Lung microvascular endothelial cell (primary cell): Measurements from ENCODE around the gene RFX4. TPM values are rescaled to one million over a fixed set of nuclear protein-coding genes. Genes with fewer than 3 reads are reported as not detected.
A peak's percentile ranks its signal among the peaks of the same experiment; 100 is the strongest.
"Not testable (repeated sequence)": the region's sequence is repeated elsewhere in the genome, so short reads cannot be mapped to it uniquely, and the experiment has no call there.

ENCODE experiments used
- DNase-seq, 2 donors: peaks; one replicate each; pipeline versions ENCODE4 v3.0.0 to v3.0.0-alpha.2; 2010; ENCODE audit warnings: low read depth in 2 of 2
- total RNA-seq: library from RNA; depleted of rRNA; stranded (reverse); fragments of >200 nt; gene quantifications from 2 replicates; pipeline ENCODE4 v1.2.1, GENCODE V29; 2014

The RFX4 gene
- total RNA-seq, 1 donor from 2014 or later, result not detected

DNA sequence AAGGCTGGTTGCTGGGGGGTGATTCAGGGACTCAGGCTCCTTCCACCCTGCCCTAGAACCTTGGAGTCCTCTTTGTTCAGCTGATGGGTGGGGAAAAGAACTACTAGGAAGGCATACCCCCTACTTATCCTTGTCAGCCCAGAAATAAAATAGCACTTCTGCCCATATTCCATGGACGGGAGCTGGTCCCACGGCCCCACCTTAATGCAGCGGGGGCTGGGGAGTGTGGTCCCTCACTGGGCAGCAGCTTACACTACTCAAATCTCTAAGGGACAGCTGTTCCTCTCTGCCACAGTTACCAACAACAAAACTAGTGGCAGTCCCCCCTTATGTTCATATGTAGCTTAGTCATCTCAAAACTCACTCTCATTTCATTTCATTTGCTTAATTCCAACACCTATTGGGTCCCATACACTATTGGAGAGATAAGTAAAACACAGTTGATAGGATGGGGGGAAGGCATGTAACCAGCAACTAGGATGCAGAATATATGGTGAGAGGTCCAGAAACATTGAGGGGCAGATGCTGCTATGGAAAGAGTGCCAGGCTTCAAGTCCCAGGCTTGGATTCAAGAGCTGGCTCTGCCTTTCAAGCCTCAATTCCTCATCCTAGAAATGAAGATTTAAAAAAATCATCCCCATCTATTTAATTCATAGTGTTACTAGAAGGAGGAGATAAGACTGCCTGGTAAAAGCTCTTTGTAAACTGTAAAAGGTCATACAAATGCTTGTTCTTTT, 107.9 kb downstream of the RFX4 start:
- DNase-seq, result no peak

DNA sequence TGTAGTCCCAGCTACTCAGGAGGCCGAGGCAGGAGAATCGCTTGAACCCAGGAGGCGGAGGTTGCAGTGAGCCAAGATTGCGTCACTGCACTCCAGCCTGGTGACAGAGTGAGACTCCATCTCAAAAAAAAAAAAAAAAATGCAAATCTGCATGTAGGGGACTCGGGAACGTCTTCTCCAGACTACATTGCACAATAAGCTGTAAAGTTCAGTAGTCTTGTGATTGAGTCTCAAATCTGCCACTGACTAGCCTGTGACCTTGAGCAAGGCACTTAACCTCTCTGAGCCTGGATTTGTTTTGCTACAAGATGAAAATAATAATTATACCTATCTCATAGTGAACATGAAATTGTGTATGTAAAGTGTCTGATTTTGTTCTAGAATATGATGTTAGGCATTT, 109.2 kb downstream of the RFX4 start:
- not testable (repeated sequence) for DNase-seq

DNA sequence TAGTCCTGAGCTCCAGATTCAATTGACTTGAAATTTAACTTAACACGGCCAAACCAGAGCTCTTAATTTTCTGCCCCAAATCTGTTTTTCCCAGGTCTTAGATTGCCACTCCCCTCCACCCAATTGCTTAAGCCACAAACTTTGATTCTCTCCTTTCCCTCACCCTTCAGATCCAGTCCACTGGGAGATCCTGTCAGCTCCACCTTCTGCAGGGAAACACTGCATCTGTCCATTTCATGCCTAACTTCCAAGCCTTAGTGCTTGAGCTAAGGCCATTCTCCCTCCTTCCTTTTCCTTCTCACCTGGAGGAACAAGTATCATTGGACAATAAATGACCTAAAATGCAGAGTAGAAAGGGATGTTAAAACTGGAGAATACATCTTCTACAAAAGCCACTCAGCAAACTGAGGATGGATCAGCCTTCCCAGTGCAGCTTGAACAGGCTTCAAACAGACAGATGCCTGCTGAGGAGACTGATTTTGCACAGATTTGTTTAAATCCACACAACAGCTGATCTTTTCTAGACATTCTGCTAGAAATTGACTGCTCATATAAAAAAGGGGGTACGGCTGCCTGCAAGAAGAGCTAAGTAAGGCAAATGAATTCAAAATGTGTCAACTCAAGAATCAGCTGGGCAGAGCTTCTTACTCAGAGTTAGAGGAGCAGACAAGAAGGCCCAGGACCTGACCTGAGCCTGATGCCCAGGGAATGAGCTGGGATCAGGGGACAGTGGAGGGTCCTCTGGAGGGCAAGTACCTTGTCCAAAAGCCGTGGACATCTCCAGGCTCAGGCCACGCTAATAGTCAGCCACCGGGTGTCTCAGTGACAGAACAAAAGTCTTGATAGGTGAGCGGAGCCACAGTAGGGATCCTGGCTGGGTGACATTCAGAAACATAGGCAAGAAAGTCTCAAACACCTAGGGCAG, 110.4 kb downstream of the RFX4 start:
- no peak for DNase-seq

DNA sequence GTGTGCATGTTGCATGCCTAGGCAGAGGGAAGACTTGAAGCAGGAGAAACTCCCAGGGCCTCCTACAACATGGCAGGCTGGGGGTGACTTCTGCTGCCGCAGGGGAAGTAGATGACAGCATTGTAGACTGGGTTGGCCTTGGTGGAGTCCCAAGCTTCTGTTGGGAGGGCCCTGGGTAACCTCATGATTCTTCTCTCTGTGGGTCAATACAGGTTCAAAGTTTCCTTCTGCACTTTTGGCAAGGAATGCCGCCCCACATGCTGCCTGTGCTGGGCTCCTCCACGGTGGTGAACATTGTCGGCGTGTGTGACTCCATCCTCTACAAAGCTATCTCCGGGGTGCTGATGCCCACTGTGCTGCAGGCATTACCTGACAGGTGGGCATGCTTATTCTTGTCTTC, 113.3 kb downstream of the RFX4 start:
- DNase-seq, result no peak

DNA sequence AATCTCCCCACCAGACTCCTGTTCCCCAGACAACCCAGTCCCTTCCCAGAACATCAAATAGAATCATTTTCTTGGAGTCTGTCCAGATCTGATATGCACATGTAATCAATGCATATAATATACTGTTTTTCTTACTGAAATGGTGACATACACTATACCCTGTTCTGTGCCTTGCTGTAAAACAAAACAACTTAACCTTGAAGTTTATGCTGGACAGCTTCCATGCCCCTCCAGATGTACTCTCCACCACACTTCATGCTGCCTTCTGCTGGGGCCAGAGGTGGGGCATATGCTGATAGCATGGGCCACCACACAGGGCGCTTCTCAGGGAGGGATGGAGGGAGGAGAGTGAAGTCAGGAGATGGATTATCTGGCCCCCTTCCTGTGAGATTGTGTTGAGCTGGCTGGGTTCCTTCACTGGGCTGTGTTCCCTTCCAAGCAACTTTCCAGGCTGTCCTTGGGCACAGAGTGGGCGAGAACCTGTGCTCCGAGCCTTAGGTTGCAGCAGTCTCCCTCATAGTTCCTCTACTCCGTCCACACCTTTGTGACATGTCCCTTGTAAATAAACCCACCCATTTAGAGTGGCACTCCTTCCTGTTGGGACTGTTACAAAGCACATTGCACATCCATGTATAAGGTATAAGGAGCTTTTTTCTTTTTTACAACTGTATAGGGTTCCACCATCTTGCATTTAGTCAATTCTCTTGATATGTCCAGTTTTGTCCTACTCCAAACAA, 114.0 kb downstream of the RFX4 start:
- DNase-seq, result no peak

DNA sequence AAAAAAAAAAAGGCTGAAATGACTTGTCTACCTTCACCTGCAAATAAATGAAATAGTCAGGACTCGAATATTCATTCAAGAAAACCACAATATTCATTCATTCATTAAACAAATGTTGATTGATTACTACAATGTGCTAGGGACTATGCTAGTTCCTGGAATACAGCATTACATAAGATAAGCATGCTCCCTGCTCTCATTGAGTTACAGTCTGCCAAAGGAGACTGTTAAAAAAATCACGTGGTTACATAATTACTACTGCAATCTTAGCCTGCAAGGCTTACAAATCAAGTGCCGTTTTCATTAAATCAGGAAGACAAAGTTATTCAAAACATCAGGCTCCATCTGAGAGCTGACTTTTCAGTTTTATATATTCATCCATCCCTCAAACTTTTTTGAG, 121.3 kb downstream of the RFX4 start:
- no peak for DNase-seq

DNA sequence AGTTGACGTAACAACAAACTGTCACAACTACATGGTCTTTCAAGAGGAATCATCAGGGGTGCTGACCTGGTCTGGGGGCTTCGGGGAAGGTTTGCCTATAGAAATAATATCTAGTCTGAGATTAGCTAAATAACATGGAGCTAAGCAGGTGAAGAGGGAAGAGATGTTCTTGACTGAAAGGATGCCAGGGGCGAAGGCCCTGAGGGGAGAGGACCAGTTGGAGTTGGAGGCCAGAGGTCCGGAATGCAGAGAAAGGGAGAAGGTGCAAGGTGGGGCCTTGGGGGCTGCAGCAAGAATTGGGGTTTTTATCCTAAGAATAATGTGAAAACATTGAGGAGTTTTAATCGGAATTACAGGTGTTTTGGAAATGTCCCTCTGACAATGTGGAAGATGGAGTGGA, 123.2 kb downstream of the RFX4 start:
- no peak for DNase-seq

DNA sequence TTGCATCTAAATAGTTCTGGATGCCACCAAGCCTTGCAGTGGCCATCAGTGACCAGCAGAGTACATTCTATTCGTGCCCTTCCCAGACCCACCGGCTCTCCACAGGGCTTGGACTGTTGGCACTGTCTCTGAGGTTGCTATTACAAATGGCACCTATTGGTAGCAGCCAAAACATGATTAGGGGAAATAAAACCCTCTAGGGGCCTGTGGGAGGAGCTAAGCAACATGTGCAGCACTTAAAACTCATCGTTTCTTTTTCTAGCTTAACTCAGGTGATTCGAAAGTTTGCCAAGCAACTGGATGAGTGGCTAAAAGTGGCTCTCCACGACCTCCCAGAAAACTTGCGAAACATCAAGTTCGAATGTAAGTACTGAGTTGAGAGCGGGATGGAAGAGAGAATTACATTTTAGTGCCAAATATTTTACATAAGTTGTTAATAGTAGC, 126.3 kb downstream of the RFX4 start:
- DNase-seq, result no peak

DNA sequence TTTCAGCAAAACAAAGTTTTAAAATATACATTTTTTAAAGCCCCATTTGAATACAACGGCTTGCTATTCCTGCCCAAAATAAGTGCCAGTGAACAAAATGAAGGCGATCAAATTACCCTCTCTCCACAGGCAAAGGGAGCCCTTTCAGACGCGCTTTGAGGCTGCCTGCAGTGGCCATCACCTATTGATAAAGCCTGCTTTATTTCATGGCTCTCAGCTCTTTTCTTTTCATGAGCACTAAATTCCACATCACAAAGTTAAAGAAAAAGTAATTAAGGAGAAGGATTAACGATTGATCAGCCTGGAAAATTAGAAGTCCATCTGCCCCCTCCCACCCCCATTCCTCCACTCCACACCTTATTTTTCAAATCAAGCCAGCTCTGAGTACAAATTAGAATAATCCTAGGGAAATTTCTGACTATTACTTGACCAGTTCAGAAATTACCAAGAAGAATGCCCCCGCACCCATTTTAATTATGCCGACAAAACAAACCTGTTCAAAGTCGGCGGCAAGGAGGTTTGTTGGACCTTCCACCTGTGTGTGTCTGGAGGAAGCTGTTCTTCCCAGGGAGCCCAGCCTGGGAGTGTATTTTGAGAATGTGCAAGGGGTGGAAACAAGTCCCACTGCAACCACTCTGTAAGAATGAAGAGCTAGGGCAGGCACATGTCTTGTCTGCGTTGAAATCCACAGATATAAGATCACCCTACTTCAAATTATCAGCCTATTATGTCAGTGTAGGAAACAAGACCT, 127.5 kb downstream of the RFX4 start:
- DNase-seq, result no peak

DNA sequence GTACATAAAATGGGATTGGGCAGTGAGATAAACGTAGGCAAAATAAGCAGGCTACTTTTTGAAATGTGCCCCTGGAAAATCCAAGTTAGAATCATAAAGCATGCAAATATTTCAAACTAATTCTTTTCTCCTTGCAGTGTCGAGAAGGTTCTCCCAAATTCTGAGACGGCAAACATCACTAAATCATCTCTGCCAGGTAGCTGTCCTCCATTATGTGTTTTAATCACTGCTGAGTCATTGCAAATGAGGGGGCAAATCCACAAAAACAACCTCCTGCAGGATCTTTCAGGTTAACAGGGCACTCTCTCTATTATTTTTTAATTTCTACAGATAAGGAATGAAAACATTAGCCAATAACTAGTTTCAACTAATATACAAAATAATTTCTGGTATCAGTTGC, 128.5 kb downstream of the RFX4 start:
- DNase-seq, result no peak

DNA sequence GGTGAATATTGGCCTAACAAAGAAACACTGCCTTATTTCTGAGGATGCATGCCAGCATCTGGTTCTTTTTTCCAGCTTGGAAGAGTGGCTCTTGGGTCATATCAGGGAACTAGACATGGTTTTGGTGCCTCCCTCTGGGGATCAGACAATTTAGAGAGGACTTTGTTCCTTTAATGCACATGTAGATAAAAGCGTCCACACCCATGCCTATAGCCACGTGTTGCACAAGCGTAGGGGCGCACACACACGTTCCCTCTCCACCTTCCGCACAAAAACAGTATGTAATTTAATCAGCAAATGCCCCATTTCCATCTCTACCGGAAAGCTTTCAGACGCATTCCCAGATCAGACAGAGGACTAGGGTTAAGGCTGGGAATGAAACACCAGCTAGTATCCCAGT, 130.0 kb downstream of the RFX4 start:
- no peak for DNase-seq

DNA sequence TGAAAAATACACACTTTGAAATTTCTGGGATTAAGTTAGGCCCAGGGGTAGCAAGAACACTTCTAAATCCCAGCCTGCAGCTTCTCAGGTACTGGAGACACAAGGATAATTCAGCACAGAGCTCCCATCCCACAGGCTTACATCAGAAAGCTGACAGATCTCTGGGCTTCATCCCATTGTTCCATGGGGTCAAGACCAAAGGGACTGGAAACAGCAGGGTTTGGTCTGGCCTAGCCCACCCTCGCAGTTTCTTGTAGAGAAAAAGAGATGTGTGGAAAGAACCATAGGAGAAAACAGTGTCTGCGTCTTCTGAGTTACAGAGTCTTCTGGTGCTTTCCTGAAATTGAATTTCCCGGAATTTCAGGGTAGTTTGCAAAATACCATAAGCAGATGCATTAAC, 132.1 kb downstream of the RFX4 start:
- no peak for DNase-seq

DNA sequence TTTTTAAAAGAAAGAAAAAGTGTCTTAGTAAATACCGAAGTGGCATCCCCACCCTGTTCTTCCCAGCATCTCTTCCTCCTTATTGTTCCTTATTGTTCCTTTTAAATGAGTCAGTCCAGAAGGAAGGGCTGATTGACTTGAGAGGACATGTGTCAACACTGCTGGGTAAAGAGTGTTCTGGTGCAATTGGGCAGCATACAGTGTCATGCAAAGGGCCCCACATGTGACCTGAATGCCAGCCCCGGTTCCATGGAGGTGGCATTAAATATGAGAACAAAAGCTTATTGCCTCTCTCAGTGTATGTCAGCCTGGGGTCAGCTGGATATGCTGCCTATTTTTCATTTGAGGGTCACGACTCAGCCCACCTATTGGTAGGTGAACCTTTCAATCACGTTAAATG, 132.8 kb downstream of the RFX4 start:
- DNase-seq, result no peak

DNA sequence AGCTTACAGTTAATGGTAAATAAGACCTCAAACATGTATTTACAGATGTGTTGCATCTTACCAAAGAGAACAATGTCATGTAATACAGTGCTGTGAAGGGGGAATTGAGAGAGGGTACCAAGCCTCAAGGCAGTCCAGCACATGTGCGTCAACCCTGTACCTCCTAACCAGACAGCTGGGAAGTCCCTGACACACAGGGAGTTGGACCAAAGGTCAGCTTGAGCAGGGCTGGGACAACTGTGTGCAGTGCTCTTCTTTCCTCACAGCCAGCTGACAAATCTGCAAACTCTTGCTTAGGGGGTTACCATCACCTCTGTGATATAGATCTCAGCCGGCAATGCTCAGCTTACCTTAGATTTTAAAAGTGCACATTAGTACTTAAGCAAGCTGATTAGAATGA, 134.9 kb downstream of the RFX4 start:
- no peak for DNase-seq

DNA sequence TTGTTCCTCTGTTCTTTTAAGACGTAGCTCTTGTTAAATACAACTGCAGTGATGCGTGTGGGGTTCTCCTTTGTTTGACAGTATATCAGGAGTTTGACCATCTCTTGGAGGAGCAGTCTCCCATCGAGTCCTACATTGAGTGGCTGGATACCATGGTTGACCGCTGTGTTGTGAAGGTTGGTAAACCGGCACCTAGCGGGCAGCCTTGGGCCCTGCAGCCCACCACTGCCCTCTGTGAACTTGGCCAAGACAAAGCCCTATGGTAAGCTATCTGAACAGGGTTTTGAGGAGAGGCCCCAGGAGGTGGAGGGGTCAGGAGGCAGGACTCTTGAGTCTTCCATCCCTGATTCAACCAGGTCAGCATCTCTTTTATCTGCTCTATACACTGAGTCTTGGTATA, 137.1 kb downstream of the RFX4 start:
- DNase-seq, result no peak

DNA sequence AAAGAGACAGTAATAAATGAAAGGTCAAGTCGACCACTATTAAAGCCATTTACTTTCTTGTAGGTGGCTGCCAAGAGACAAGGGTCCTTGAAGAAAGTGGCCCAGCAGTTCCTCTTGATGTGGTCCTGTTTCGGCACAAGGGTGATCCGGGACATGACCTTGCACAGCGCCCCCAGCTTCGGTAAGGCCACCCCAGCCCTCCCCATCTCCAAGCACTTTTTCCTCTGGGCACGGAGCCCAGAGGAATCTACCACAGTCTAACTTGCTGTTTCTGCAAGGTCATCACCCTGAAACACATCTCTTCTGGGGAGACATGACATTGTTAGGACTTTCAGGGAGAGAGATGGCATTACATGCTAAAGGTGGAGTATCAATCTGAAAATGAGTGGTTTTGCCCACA, 137.9 kb downstream of the RFX4 start:
- no peak for DNase-seq

DNA sequence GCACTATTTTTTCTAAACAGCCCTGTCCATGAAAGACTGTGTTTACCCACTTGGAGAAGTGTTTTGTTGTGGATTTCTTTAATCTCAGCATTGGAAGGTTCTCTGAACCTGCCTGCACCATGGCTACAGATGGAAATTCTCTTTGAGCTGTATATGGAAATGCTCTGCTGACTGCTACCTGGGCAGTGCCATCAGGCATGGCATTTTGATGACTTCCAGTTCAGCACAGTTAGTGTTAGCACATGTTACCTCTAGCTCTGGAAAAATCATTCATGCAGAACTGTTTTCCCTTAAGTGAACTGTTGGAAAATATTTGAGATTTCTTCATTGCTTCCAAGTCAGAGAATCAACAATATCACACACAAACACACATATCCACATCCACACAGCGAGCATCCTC, 139.1 kb downstream of the RFX4 start:
- DNase-seq, result no peak

DNA sequence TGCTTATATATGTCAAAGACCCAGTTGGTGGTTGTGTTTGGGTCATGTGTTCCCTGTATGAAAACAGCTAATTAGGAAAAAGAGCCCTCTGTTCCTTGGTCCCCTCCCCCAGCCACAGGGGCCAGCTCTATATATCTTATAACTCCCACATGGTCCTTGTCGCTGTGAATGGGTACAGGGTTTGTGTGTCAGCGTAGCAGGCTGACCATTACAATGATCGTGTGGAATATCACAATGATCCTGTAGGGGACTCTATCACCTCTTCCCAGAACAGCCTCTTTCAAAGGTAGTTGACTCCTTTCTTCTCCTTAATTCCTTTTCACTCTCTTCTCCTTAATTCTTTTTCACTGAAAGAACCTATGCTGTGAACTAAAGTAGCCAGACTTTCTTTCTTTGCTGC, 140.0 kb downstream of the RFX4 start:
- peak in 1 of 2 donors; percentile 4 for DNase-seq

DNA sequence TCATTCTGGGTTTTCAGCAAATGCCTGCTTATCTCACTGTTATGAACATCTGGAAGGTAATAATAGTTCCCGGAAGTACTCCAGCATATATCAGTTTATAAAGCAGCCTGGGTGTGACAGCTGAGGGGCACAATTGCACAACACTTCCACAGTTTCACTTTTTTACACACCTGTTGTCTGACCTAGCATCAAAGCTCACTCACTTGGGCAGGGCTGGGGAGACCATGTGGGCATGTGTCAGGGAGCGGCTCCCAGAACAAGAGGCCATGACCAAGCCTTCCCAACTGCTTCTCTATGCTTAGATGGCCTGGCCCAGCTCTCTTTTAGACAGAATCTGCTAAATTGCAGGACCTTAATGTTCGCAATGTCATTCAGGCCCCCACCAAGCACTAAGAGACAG, 140.6 kb downstream of the RFX4 start:
- no peak for DNase-seq

DNA sequence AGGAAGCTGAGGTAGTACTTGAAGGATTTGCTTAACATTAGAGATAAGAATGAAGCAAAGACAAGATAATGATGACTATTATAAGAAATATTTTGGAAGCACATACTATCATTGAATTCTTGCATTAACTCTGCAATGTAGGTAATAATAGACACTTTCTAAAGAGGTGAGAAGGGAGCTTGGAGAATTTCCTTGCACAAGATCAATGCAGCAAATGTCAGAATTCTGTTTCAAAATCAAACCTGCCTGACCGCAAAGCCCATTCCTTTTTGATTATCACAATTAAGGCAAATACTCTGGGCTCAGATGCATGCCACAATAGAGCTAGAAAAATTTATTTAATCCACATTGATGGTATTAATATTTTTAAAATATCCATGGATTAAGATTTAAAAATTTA, 141.3 kb downstream of the RFX4 start:
- no peak for DNase-seq

DNA sequence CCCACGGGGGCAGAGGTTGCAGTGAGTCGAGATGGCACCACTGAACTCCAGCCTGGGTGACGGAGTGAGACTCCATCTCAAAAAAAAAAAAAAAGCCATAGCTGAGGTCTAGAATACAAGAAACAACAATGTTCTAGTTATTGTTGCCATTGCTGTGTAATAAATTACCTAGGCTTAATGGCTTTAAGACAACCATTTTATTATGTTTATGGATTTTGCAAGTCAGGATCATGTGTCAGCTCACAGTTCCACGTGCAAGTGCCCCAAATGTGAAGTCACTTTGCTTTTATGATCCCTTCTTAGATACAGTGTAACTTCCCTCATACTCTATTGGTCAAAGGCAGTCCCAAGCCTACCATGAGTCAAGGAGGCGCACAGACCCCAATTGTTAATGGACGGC, 142.1 kb downstream of the RFX4 start:
- DNase-seq, result no peak
